Breast epithelium (tissue), 4 donors: ENCODE measurements around the gene PPA2. TPM values are rescaled to one million over a fixed set of nuclear protein-coding genes. Genes with fewer than 3 reads are reported as not detected.
"Not testable (repeated sequence)": the region's sequence is repeated elsewhere in the genome, so short reads cannot be mapped to it uniquely, and the experiment has no call there.

ENCODE experiments used
- DNase-seq, 2 donors: peaks; one replicate each; pipeline ENCODE4 v3.0.0-alpha.2; 2019; ENCODE audit warnings: low spot score in 2 of 2
- H3K27ac ChIP-seq, 2 donors: fragments of 200-600 bp; sonication (generic) in 1 of 2; one replicate each; pipeline ENCODE4 v1.5.1; 2016 to 2019; ENCODE audit warnings: mild to moderate bottlenecking in 1 of 2
- H3K27me3 ChIP-seq, 2 donors: fragments of 200-600 bp; sonication (generic) in 1 of 2; one replicate each; pipeline versions ENCODE4 v1.5.1 to v1.6.0; 2017 to 2019; ENCODE audit warnings: control low read depth in 1 of 2, mild to moderate bottlenecking in 1 of 2
- H3K36me3 ChIP-seq: fragments of 200-600 bp; one replicate; pipeline ENCODE4 v1.5.1; 2019
- H3K4me1 ChIP-seq, 2 donors: fragments of 200-600 bp; sonication (generic); one replicate each; pipeline ENCODE4 v1.5.1; 2016 to 2019; ENCODE audit warnings: control low read depth in 1 of 2
- H3K4me3 ChIP-seq, 3 donors: fragments of 200-600 bp; sonication (generic); 1 replicate in 2 of 3; 2 replicates in 1 of 3; pipeline ENCODE4 v1.5.1; 2016 to 2019; ENCODE audit warnings: mild to moderate bottlenecking in 3 of 3, moderate library complexity in 2 of 3
- H3K9me3 ChIP-seq, 2 donors: fragments of 200-600 bp; sonication (generic) in 1 of 2; one replicate each; pipeline ENCODE4 v1.5.1; 2016 to 2019; ENCODE audit warnings: control low read depth in 1 of 2
- CTCF ChIP-seq, 3 donors: fragments of 450-650 bp; IDR thresholded peaks; one replicate each; pipeline ENCODE4 v1.5.1; 2016 to 2017; ENCODE audit warnings: antibody characterized with exemption in 3 of 3, mild to moderate bottlenecking in 3 of 3, moderate library complexity in 3 of 3
- POLR2A ChIP-seq: fragments of 450-650 bp; IDR thresholded peaks from one replicate; pipeline ENCODE4 v1.6.1; 2016; ENCODE audit warnings: antibody characterized with exemption, mild to moderate bottlenecking, moderate library complexity
- POLR2AphosphoS5 ChIP-seq, 3 donors: sonication (generic); formaldehyde crosslinking; IDR thresholded peaks; one replicate each; pipeline ENCODE4 v1.6.1; 2017; ENCODE audit warnings: antibody characterized with exemption in 3 of 3
- intact Hi-C: fragments of 100-400 bp; cut with DNase I; formaldehyde crosslinking; loops from one replicate; pipeline ENCODE4 v1.15.1; 2023; ENCODE audit warnings: low total_unique reads
- total RNA-seq, 3 donors: library from RNA; depleted of rRNA; stranded (reverse); fragments of >200 nt; gene quantifications; one replicate each; pipeline ENCODE4 v1.1.0, GENCODE V29; 2016

PPA2 gene
- total RNA-seq, 3 donors from 2014 or later = 70.9 to 175 (median 131) TPM

GRCh38 chr4:105461221-105461620 lies 12.6 kb downstream of the PPA2 start:
- Histone ChIP-seq H3K4me1 (no peaks in the 10 kb centered on the region), H3K9me3 (no peaks in the 10 kb centered on the region), H3K27me3 (no peaks in the 10 kb centered on the region), H3K36me3 (no peaks in the 10 kb centered on the region), H3K4me3 (no peak overlapping the region), H3K27ac (no peak overlapping the region)
- TF ChIP-seq CTCF (IDR thresholded peaks at IDR 0.05) = no peak
- TF ChIP-seq POLR2AphosphoS5 (IDR thresholded peaks at IDR 0.05) = no peak
- no peak for TF ChIP-seq POLR2A
- no peak for DNase-seq
- intact Hi-C loops = no loop called here

- no peaks in the 10 kb centered on the region for H3K4me1 ChIP-seq
- H3K27ac ChIP-seq = no peak overlapping the region
- H3K9me3 ChIP-seq = no peaks in the 10 kb centered on the region
- no peak for TF ChIP-seq CTCF (IDR thresholded peaks at IDR 0.05)
- no peak for TF ChIP-seq POLR2A
- DNase-seq = no peak
- H3K27me3 ChIP-seq = no peaks in the 10 kb centered on the region
- intact Hi-C loops = no loop called here
- no peaks in the 10 kb centered on the region for H3K36me3 ChIP-seq
- H3K4me3 ChIP-seq = no peak overlapping the region
Measured at GRCh38 chr4:105460306-105460705, 13.6 kb downstream of the PPA2 start.

- H3K27ac ChIP-seq, H3K36me3 ChIP-seq, intact Hi-C loops, H3K9me3 ChIP-seq, H3K27me3 ChIP-seq, H3K4me3 ChIP-seq, DNase-seq, H3K4me1 ChIP-seq: not testable (repeated sequence)
Measured at GRCh38 chr4:105458541-105458940, 15.3 kb downstream of the PPA2 start.

GRCh38 chr4:105458001-105458400 lies 15.9 kb downstream of the PPA2 start:
- DNase-seq = no peak
- Histone ChIP-seq H3K4me3 (no peak overlapping the region), H3K27me3 (no peaks in the 10 kb centered on the region), H3K27ac (no peak overlapping the region), H3K36me3 (no peaks in the 10 kb centered on the region), H3K9me3 (no peaks in the 10 kb centered on the region), H3K4me1 (no peaks in the 10 kb centered on the region)
- intact Hi-C loops = no loop called here
- TF ChIP-seq CTCF (IDR thresholded peaks at IDR 0.05) (no peak), POLR2A (no peak), POLR2AphosphoS5 (IDR thresholded peaks at IDR 0.05) (no peak)

GRCh38 chr4:105455998-105456397 lies 17.9 kb downstream of the PPA2 start:
- H3K9me3 ChIP-seq = no peaks in the 10 kb centered on the region
- H3K36me3 ChIP-seq = no peaks in the 10 kb centered on the region
- TF ChIP-seq POLR2AphosphoS5 (IDR thresholded peaks at IDR 0.05) = no peak
- no peak for TF ChIP-seq POLR2A
- TF ChIP-seq CTCF (IDR thresholded peaks at IDR 0.05) = no peak
- H3K4me1 ChIP-seq = no peaks in the 10 kb centered on the region
- no peak for DNase-seq
- H3K27ac ChIP-seq = no peak overlapping the region
- H3K27me3 ChIP-seq = no peaks in the 10 kb centered on the region
- H3K4me3 ChIP-seq = no peak overlapping the region
- intact Hi-C loops = no loop called here

- Histone ChIP-seq H3K36me3 (no peaks in the 10 kb centered on the region), H3K27me3 (no peaks in the 10 kb centered on the region), H3K4me1 (no peaks in the 10 kb centered on the region), H3K9me3 (no peaks in the 10 kb centered on the region), H3K4me3 (no peak overlapping the region), H3K27ac (no peak overlapping the region)
- no peak for DNase-seq
- TF ChIP-seq POLR2A (no peak), CTCF (IDR thresholded peaks at IDR 0.05) (no peak), POLR2AphosphoS5 (IDR thresholded peaks at IDR 0.05) (no peak)
- intact Hi-C loops = no loop called here
Measured at GRCh38 chr4:105455182-105455581, 18.7 kb downstream of the PPA2 start.
